HepG2 (cell line): ENCODE measurements around the gene CA12. TPM values are rescaled to one million over a fixed set of nuclear protein-coding genes. Genes with fewer than 3 reads are reported as not detected.

Source experiments
- ATAC-seq: fragments of 200-7000 bp; cut with Tn5 transposase; 3 replicates; pipeline ENCODE4 v1.9.1; 2020; ENCODE audit warnings: mild to moderate bottlenecking, moderate library complexity
- BruUV-seq: library from RNA; stranded (reverse); fragments of 400-500 nt; replicated peaks from 2 replicates; lab custom pipeline; 2021; lab: Mats Ljungman, UMichigan
- CTCF ChIA-PET: fragments of 300-600 bp; formaldehyde crosslinking; extraction: SDS; loops from one replicate; lab custom pipeline; 2021; ENCODE audit warnings: low total read pairs, inconsistent platforms, low intra/inter-chr PET ratio; lab: Yijun Ruan, JAX
- POLR2A ChIA-PET: fragments of 350-600 bp; sonication (Branson Sonifier 250); formaldehyde crosslinking; loops from one replicate; lab custom pipeline; 2020; ENCODE audit warnings: antibody characterized with exemption, inconsistent platforms; lab: Yijun Ruan, JAX
- DNase-seq: peaks from one replicate; pipeline ENCODE4 v3.0.0-alpha.2; 2015; ENCODE audit warnings: low spot score
- FAIRE-seq: peaks from 3 replicates; lab custom pipeline; 2011; peaks lifted over from hg19 to GRCh38; lab: Jason Lieb, UNC
- H2AFZ ChIP-seq: one replicate; pipeline ENCODE4 v1.6.1; 2011; ENCODE audit warnings: low read length, inconsistent platforms
- H3K27ac ChIP-seq: fragments of 300-600 bp; 3 replicates; pipeline ENCODE4 v1.8.0; 2011; ENCODE audit warnings: mixed run types, mild to moderate bottlenecking, mixed read lengths, low read length, inconsistent platforms; ENCODE audit not compliant: insufficient read depth; ENCODE audit errors: extremely low read length
- H3K27me3 ChIP-seq, 2 experiments: fragments of 200-600 bp in 1 of 2; 2 replicates in 1 of 2; 3 replicates in 1 of 2; pipeline versions ENCODE4 v1.6.0 to v1.8.0; 2011; ENCODE audit warnings: low read length in 2 of 2, mild to moderate bottlenecking in 2 of 2, moderate library complexity in 2 of 2, inconsistent platforms in 1 of 2; ENCODE audit not compliant: insufficient read depth in 2 of 2, control insufficient read depth in 1 of 2
- H3K36me3 ChIP-seq, 2 experiments: fragments of 200-600 bp in 1 of 2; replicated peaks in 1 of 2; 2 replicates in 1 of 2; 3 replicates in 1 of 2; pipeline versions ENCODE4 v1.5.1 to v1.8.0; 2011; ENCODE audit warnings: low read length in 2 of 2, inconsistent platforms in 1 of 2; ENCODE audit not compliant: insufficient read depth in 2 of 2, control insufficient read depth in 1 of 2
- H3K4me1 ChIP-seq: 2 replicates; pipeline ENCODE4 v1.5.1; 2012; ENCODE audit warnings: low read length, inconsistent platforms; ENCODE audit not compliant: insufficient read depth
- H3K4me2 ChIP-seq: 2 replicates; pipeline ENCODE4 v1.6.0; 2011; ENCODE audit warnings: low read depth, low read length, inconsistent platforms
- H3K4me3 ChIP-seq, 3 experiments: fragments of 200-600 bp in 1 of 3; sonication (generic), shearing (Covaris generic) in 1 of 3; replicated peaks in 1 of 3; 2 replicates each; pipeline ENCODE4 v1.5.1; 2011 to 2016; ENCODE audit warnings: low read length in 3 of 3, inconsistent platforms in 2 of 3, low read depth in 2 of 3, mild to moderate bottlenecking in 2 of 3, control low read depth in 1 of 3, mixed read lengths in 1 of 3; ENCODE audit not compliant: insufficient read depth in 1 of 3
- H3K79me2 ChIP-seq: one replicate; pipeline ENCODE4 v1.6.1; 2011; ENCODE audit warnings: low read length, inconsistent platforms; ENCODE audit not compliant: insufficient read depth
- H3K9ac ChIP-seq: 2 replicates; pipeline ENCODE4 v1.6.0; 2011; ENCODE audit warnings: mild to moderate bottlenecking, low read depth, low read length, inconsistent platforms; ENCODE audit not compliant: insufficient read depth
- H3K9me3 ChIP-seq: 2 replicates; pipeline ENCODE4 v1.5.1; 2012; ENCODE audit warnings: mild to moderate bottlenecking, low read length
- H4K20me1 ChIP-seq: 2 replicates; pipeline ENCODE4 v1.6.0; 2011; ENCODE audit warnings: inconsistent platforms, mild to moderate bottlenecking, low read length, moderate library complexity; ENCODE audit not compliant: insufficient read depth
- NFIC ChIP-seq: IDR thresholded peaks from 2 replicates; pipeline ENCODE4 v1.6.1; 2012; ENCODE audit warnings: mild to moderate bottlenecking, low read length, inconsistent platforms
- PAWR ChIP-seq: sonication (generic); formaldehyde crosslinking; IDR thresholded peaks from 2 replicates; pipeline ENCODE4 v1.4.0; 2020; ENCODE audit warnings: missing genetic modification reagents, mild to moderate bottlenecking, borderline replicate concordance
- SMAD3 ChIP-seq: sonication (generic); formaldehyde crosslinking; IDR thresholded peaks from 2 replicates; pipeline ENCODE4 v1.4.0; 2020; ENCODE audit warnings: missing genetic modification reagents
- TEF ChIP-seq: sonication (generic); formaldehyde crosslinking; IDR thresholded peaks from 2 replicates; pipeline ENCODE4 v1.5.0; 2020; ENCODE audit warnings: missing genetic modification reagents
- ZNF260 ChIP-seq: sonication (generic); formaldehyde crosslinking; IDR thresholded peaks from 2 replicates; pipeline ENCODE4 v1.4.0; 2020; ENCODE audit warnings: missing genetic modification reagents, low read depth, mild to moderate bottlenecking, borderline replicate concordance
- WGBS: methylation state at CpG from one replicate; pipeline ENCODE4 v1.1.6; 2017; ENCODE audit warnings: low lambda C conversion rate; 5-methylcytosine and 5-hydroxymethylcytosine counted together
- in situ Hi-C: cut with HindIII; loops from 2 replicates; pipeline ENCODE4 v1.10.0; 2017; ENCODE audit warnings: low pct_unique_long_range_greater_than_20kb; ENCODE audit not compliant: extremely low pct_ligation_motif_present
- intact Hi-C: fragments of 100-400 bp; cut with micrococcal nuclease; formaldehyde crosslinking; loops from one replicate; pipeline ENCODE4 v1.10.0; 2022; ENCODE audit not compliant: unreplicated experiment
- polyA plus RNA-seq, 8 experiments: library from polyadenylated mRNA; depleted of rRNA in 3 of 8; stranded (reverse) in 7 of 8; unstranded in 1 of 8; fragments of >200 nt; fragmentation: Illumina TruSeq in 4 of 8; extraction: Trizol in 4 of 8; gene quantifications; 2 replicates each; pipeline versions ENCODE4 v1.2.1 to v1.2.3, GENCODE V29; 2011 to 2016; ENCODE audit warnings: low read depth in 4 of 8, missing spikeins in 1 of 8, mixed read lengths in 1 of 8; ENCODE audit not compliant: insufficient read depth in 1 of 8
- total RNA-seq, 5 experiments: library from RNA; depleted of rRNA; stranded (reverse); fragments of >200 nt; fragmentation: Illumina TruSeq; extraction: Trizol; gene quantifications; 2 replicates each; pipeline ENCODE4 v1.2.3, GENCODE V29; 2016; ENCODE audit warnings: low read depth in 1 of 5
- TF ChIP-seq, protein P1 (sequence below): sonication (generic); formaldehyde crosslinking; IDR thresholded peaks from 2 replicates; pipeline ENCODE4 v1.8.0; 2022; ENCODE audit warnings: missing genetic modification reagents, mild to moderate bottlenecking, moderate library complexity, borderline replicate concordance

The CA12 gene
- total and polyA plus RNA-seq, 2 of the 13 experiments (the other 11 are each of a cell fraction or from before 2014, with no cell fraction given), result 0.07 to 0.20 TPM

GRCh38 chr15:63349156-63349555 is 32.5 kb downstream of the CA12 start (continued):
- TF ChIP-seq SMAD3 (CRISPR knock-in tag) (no peak), PAWR (CRISPR knock-in tag) (no peak)

GRCh38 chr15:63348392-63348791 is 33.3 kb downstream of the CA12 start:
- Histone ChIP-seq H3K79me2 (no peaks in the 10 kb centered on the region), H3K27me3 (peaks cover 0 to 1% of the 10 kb centered on the region in 2 experiments; a peak in 1 of 5 replicates), H2AFZ (no peak overlapping the region), H3K9ac (no peak overlapping the region), H3K36me3 (no peaks in the 10 kb centered on the region), H4K20me1 (no peaks in the 10 kb centered on the region), H3K4me2 (no peak overlapping the region), H3K4me3 (no peak overlapping the region), H3K4me1 (no peaks in the 10 kb centered on the region), H3K9me3 (no peaks in the 10 kb centered on the region), H3K27ac (no peak overlapping the region)
- TF ChIP-seq TEF (CRISPR knock-in tag), result no peak
- TF ChIP-seq NFIC, result no peak
- TF ChIP-seq, protein P1, sequence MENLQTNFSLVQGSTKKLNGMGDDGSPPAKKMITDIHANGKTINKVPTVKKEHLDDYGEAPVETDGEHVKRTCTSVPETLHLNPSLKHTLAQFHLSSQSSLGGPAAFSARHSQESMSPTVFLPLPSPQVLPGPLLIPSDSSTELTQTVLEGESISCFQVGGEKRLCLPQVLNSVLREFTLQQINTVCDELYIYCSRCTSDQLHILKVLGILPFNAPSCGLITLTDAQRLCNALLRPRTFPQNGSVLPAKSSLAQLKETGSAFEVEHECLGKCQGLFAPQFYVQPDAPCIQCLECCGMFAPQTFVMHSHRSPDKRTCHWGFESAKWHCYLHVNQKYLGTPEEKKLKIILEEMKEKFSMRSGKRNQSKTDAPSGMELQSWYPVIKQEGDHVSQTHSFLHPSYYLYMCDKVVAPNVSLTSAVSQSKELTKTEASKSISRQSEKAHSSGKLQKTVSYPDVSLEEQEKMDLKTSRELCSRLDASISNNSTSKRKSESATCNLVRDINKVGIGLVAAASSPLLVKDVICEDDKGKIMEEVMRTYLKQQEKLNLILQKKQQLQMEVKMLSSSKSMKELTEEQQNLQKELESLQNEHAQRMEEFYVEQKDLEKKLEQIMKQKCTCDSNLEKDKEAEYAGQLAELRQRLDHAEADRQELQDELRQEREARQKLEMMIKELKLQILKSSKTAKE, result no peak
- no peak for TF ChIP-seq ZNF260
- CTCF ChIA-PET, result no interaction called here
- no peak for DNase-seq
- no peak for ATAC-seq
- POLR2A ChIA-PET, result no interaction called here
- no TSS peak for BruUV-seq
- WGBS, result 45% methylated on average over 7 of the region's 7 CpGs
- intact Hi-C loops, result no loop called here
- in situ Hi-C loops, result no loop called here
- FAIRE-seq, result no peak
